Caco-2 (cell line): ENCODE data around the gene ZBTB38. TPM values are rescaled to one million over a fixed set of nuclear protein-coding genes. Genes with fewer than 3 reads are reported as not detected.

Experiments
- BruUV-seq: library from RNA; stranded (reverse); fragments of 400-500 nt; replicated peaks from 2 replicates; lab custom pipeline; 2021; lab: Mats Ljungman, UMichigan
- CTCF ChIA-PET: fragments of 300-600 bp; sonication (Branson Sonifier 250); formaldehyde crosslinking; loops from one replicate; lab custom pipeline; 2022; ENCODE audit warnings: antibody characterized with exemption; lab: Charles Lee
- POLR2A ChIA-PET: fragments of 300-600 bp; sonication (Branson Sonifier 250); formaldehyde crosslinking; loops from one replicate; lab custom pipeline; 2022; ENCODE audit warnings: antibody characterized with exemption; lab: Charles Lee
- DNase-seq, 2 experiments: peaks; one replicate each; pipeline versions ENCODE4 v3.0.0 to v3.0.0-alpha.2; 2020 to 2022
- H3K27me3 ChIP-seq: replicated peaks from 2 replicates; pipeline ENCODE4 v1.6.0; 2011; ENCODE audit warnings: low read length; ENCODE audit not compliant: control insufficient read depth, insufficient read depth
- H3K36me3 ChIP-seq: 2 replicates; pipeline ENCODE4 v1.5.1; 2011; ENCODE audit warnings: low read length; ENCODE audit not compliant: control insufficient read depth, insufficient read depth
- H3K4me1 ChIP-seq: fragments of 250-450 bp; sonication (Bioruptor Pico); 2 replicates; pipeline ENCODE4 v1.5.1; 2020; ENCODE audit warnings: mild to moderate bottlenecking
- H3K4me3 ChIP-seq: 2 replicates; pipeline ENCODE4 v1.5.1; 2011; ENCODE audit warnings: low read depth, mild to moderate bottlenecking, control low read depth, low read length
- H3K9me3 ChIP-seq: fragments of 250-450 bp; sonication (Bioruptor Pico); 2 replicates; pipeline ENCODE4 v1.5.1; 2020; ENCODE audit warnings: mild to moderate bottlenecking, moderate library complexity
- H3K27ac Mint-ChIP-seq: one replicate; pipeline ENCODE4 v1.8.0; 2022; ENCODE audit warnings: mixed read lengths; ENCODE audit not compliant: unreplicated experiment
- H3K27me3 Mint-ChIP-seq: one replicate; pipeline ENCODE4 v1.8.0; 2022; ENCODE audit warnings: mixed read lengths; ENCODE audit not compliant: insufficient read depth, unreplicated experiment
- H3K36me3 Mint-ChIP-seq: one replicate; pipeline ENCODE4 v1.8.0; 2022; ENCODE audit warnings: mild to moderate bottlenecking, mixed read lengths; ENCODE audit not compliant: insufficient read depth, unreplicated experiment
- H3K4me1 Mint-ChIP-seq: one replicate; pipeline ENCODE4 v1.8.0; 2022; ENCODE audit warnings: low read depth, mixed read lengths; ENCODE audit not compliant: unreplicated experiment
- H3K4me3 Mint-ChIP-seq: one replicate; pipeline ENCODE4 v1.8.0; 2022; ENCODE audit warnings: mild to moderate bottlenecking, moderate library complexity, mixed read lengths; ENCODE audit not compliant: unreplicated experiment
- H3K9me3 Mint-ChIP-seq: one replicate; pipeline ENCODE4 v1.8.0; 2022; ENCODE audit warnings: mixed read lengths; ENCODE audit not compliant: unreplicated experiment
- CTCF ChIP-seq, 2 experiments: fragments of 200-600 bp in 1 of 2; IDR thresholded peaks; 1 replicate in 1 of 2; 2 replicates in 1 of 2; pipeline versions ENCODE4 v1.5.1 to v1.8.0; 2011 to 2022; ENCODE audit warnings: antibody characterized with exemption in 1 of 2, control low read depth in 1 of 2, inconsistent platforms in 1 of 2, low read depth in 1 of 2, low read length in 1 of 2, mild to moderate bottlenecking in 1 of 2, moderate library complexity in 1 of 2; ENCODE audit not compliant: insufficient read depth in 1 of 2, severe bottlenecking in 1 of 2, unreplicated experiment in 1 of 2
- intact Hi-C: fragments of 100-400 bp; cut with micrococcal nuclease; formaldehyde crosslinking; loops from one replicate; pipeline ENCODE4 v1.10.0; 2022; ENCODE audit not compliant: unreplicated experiment
- total RNA-seq: library from RNA; stranded (reverse); gene quantifications from 2 replicates; pipeline ENCODE4 v1.2.3, GENCODE V29; 2022

The ZBTB38 gene
- total RNA-seq, 1 experiment from 2014 or later: 74.1 TPM

DNA sequence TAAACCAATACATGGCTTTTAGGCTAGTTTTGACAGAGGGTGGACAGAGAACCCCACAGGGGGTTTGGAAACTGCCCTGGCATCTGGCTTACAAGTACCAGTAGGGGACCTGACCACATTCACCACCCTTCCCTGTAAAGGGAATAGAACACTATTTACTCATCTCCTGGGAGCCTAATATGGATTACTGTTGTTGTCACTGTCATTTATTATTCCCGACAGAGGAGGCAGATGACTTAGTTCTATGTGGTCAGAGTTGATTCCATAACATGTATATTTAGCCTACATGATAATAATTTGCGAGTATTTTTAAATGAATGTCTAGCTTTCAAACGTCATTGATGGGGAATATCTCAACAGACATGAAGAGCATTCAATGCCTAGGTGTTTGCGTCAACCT is 15.9 kb downstream of the ZBTB38 start:
- no peaks in the 10 kb centered on the region for H3K27me3 ChIP-seq
- peaks cover 8% of the 10 kb centered on the region for H3K4me1 Mint-ChIP-seq
- ChIA-PET POLR2A (no interaction called here), CTCF (interaction anchor here (1.2 kb wide), 1 partner anchor 18 kb away, joined by 3 read pairs; no protein-coding TSS in a partner anchor)
- DNase-seq: no peak
- peaks cover 41% of the 10 kb centered on the region for H3K36me3 Mint-ChIP-seq
- H3K4me3 Mint-ChIP-seq: no peak overlapping the region
- no peak for TF ChIP-seq CTCF (IDR thresholded peaks at IDR 0.05; ENCODE audit: insufficient read depth in 1 of 2, low read depth in 1 of 2, low read length in 1 of 2, severe bottlenecking in 1 of 2, unreplicated experiment in 1 of 2)
- peak overlapping the region; percentile 64 for H3K27ac Mint-ChIP-seq
- no TSS peak for BruUV-seq
- H3K4me1 ChIP-seq: no peaks in the 10 kb centered on the region
- H3K4me3 ChIP-seq: no peak overlapping the region
- H3K9me3 Mint-ChIP-seq: no peaks in the 10 kb centered on the region
- H3K9me3 ChIP-seq: no peaks in the 10 kb centered on the region
- intact Hi-C loops: no loop called here
- no peaks in the 10 kb centered on the region for H3K27me3 Mint-ChIP-seq
- peaks cover 1% of the 10 kb centered on the region; the same call in 1 of the 2 replicates for H3K36me3 ChIP-seq

DNA sequence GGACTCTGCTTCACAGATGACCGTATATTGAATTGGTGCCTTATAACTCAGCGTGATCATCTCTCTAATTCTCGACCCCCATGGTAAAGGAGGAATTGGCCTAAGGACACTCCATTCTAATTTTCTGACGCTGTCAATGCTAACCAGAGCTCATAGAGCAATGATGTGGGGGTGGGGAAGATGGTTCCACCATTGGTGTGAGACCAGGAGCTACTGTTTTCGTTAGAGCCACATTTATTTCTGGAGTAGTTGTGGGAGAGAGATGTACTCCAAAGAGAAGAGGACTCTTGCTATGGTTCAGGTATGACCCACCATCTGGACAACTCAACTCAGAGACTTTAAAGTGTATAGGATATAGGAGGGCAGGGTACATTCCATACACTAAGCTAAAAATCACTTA is 16.3 kb downstream of the ZBTB38 start:
- Histone ChIP-seq H3K27me3 (no peaks in the 10 kb centered on the region), H3K36me3 (peaks cover 1% of the 10 kb centered on the region; the same call in 1 of the 2 replicates), H3K9me3 (no peaks in the 10 kb centered on the region), H3K4me1 (no peaks in the 10 kb centered on the region), H3K4me3 (no peak overlapping the region)
- Mint-ChIP-seq H3K27me3 (no peaks in the 10 kb centered on the region), H3K4me3 (no peak overlapping the region), H3K27ac (peak overlapping the region; percentile 64), H3K36me3 (peaks cover 45% of the 10 kb centered on the region), H3K4me1 (peaks cover 8% of the 10 kb centered on the region), H3K9me3 (no peaks in the 10 kb centered on the region)
- intact Hi-C loops: no loop called here
- no peak for TF ChIP-seq CTCF (IDR thresholded peaks at IDR 0.05; ENCODE audit: insufficient read depth in 1 of 2, low read depth in 1 of 2, low read length in 1 of 2, severe bottlenecking in 1 of 2, unreplicated experiment in 1 of 2)
- DNase-seq: no peak
- ChIA-PET CTCF (interaction anchor here (1.2 kb wide), 1 partner anchor 18 kb away, joined by 3 read pairs; no protein-coding TSS in a partner anchor), POLR2A (no interaction called here)
- BruUV-seq: no TSS peak

DNA sequence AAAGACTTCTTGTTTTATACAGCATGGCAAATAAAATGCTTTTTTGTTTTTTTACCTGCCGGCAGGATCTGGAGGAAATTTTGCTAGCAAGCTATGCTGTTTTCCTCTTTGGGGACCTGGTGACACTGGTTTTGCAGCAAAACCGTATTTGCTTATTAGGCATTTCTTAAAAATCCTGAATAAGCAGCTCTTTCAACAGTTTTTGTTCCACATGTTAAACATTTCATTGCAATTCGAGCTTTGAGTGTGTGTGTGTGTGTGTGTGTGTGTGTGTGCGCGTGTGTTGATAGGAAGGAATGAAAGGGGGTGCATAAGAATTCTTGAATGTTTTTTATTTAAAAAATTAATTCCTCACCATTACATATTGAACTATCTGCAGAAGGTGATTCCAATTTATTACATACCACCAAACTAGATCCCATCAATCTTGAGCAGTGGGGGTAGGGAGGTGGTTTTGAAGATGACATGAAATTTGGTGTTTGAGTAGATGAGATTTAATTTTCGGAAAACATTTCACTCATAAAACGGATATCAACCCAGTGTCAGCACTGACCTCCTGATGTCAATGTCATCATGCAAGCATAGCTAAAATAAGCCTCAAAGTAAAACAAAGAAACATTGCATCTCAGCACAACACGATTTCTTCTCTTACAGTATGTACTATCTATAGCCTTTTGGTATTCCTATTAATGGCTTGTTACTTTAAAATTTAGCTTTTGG is 17.3 kb downstream of the ZBTB38 start:
- no peak for DNase-seq
- no peaks in the 10 kb centered on the region for H3K9me3 Mint-ChIP-seq
- ChIA-PET POLR2A (no interaction called here), CTCF (interaction anchor here (0.6 to 1.2 kb wide), 3 partner anchors 12 to 66 kb away, joined by 3 read pairs; no protein-coding TSS in a partner anchor)
- H3K36me3 Mint-ChIP-seq: peaks cover 45% of the 10 kb centered on the region
- peaks cover 1% of the 10 kb centered on the region; the same call in 1 of the 2 replicates for H3K36me3 ChIP-seq
- no peak overlapping the region for H3K4me3 ChIP-seq
- no peak overlapping the region for H3K27ac Mint-ChIP-seq
- BruUV-seq: no TSS peak
- H3K4me3 Mint-ChIP-seq: no peak overlapping the region
- H3K4me1 Mint-ChIP-seq: peaks cover 8% of the 10 kb centered on the region
- H3K4me1 ChIP-seq: no peaks in the 10 kb centered on the region
- TF ChIP-seq CTCF (IDR thresholded peaks at IDR 0.05; ENCODE audit: insufficient read depth in 1 of 2, low read depth in 1 of 2, low read length in 1 of 2, severe bottlenecking in 1 of 2, unreplicated experiment in 1 of 2): no peak
- H3K27me3 Mint-ChIP-seq: no peaks in the 10 kb centered on the region
- intact Hi-C loops: no loop called here
- H3K27me3 ChIP-seq: no peaks in the 10 kb centered on the region
- no peaks in the 10 kb centered on the region for H3K9me3 ChIP-seq
